Endodermal cell (in vitro differentiated cells): ENCODE results near the gene MEGF11. TPM values are rescaled to one million over a fixed set of nuclear protein-coding genes. Genes with fewer than 3 reads are reported as not detected.

Experiments
- DNase-seq: peaks from one replicate; pipeline ENCODE4 v3.0.0-alpha.2; 2017
- H3K27ac ChIP-seq: 2 replicates; pipeline ENCODE4 v1.5.1; 2013; ENCODE audit warnings: mild to moderate bottlenecking, low read depth, low read length, moderate library complexity
- H3K27me3 ChIP-seq: 2 replicates; pipeline ENCODE4 v1.6.1; 2013; ENCODE audit warnings: mild to moderate bottlenecking, low read length, moderate library complexity; ENCODE audit not compliant: insufficient read depth, control insufficient read depth, poor library complexity, severe bottlenecking
- H3K36me3 ChIP-seq: 2 replicates; pipeline ENCODE4 v1.7.0; 2013; ENCODE audit warnings: mild to moderate bottlenecking, low read length, moderate library complexity; ENCODE audit not compliant: control insufficient read depth, insufficient read depth
- H3K4me1 ChIP-seq: one replicate; pipeline ENCODE4 v1.7.0; 2013; ENCODE audit warnings: low read length; ENCODE audit not compliant: control insufficient read depth, insufficient read depth
- H3K4me3 ChIP-seq: 2 replicates; pipeline ENCODE4 v1.5.1; 2013; ENCODE audit warnings: mild to moderate bottlenecking, low read length, moderate library complexity
- H3K9ac ChIP-seq: 2 replicates; pipeline ENCODE4 v1.6.1; 2013; ENCODE audit warnings: mild to moderate bottlenecking, low read length, moderate library complexity; ENCODE audit not compliant: poor library complexity, severe bottlenecking; ENCODE audit errors: extremely low read depth
- H3K9me3 ChIP-seq: 2 replicates; pipeline ENCODE4 v1.6.1; 2013; ENCODE audit warnings: mild to moderate bottlenecking, low read length, moderate library complexity; ENCODE audit not compliant: control insufficient read depth
- H3K27ac Mint-ChIP-seq: 2 replicates; pipeline ENCODE4 v1.8.0; 2020; ENCODE audit warnings: mixed read lengths
- H3K27me3 Mint-ChIP-seq: 2 replicates; pipeline ENCODE4 v1.8.0; 2021; ENCODE audit warnings: mild to moderate bottlenecking, mixed read lengths; ENCODE audit not compliant: insufficient read depth
- H3K36me3 Mint-ChIP-seq: 2 replicates; pipeline ENCODE4 v1.8.0; 2020; ENCODE audit warnings: low read depth, mixed read lengths
- H3K4me1 Mint-ChIP-seq: 2 replicates; pipeline ENCODE4 v1.8.0; 2020; ENCODE audit warnings: mixed read lengths
- H3K4me3 Mint-ChIP-seq: 2 replicates; pipeline ENCODE4 v1.8.0; 2020; ENCODE audit warnings: mild to moderate bottlenecking, moderate library complexity, mixed read lengths
- H3K9me3 Mint-ChIP-seq: 2 replicates; pipeline ENCODE4 v1.8.0; 2020; ENCODE audit warnings: mild to moderate bottlenecking, mixed read lengths
- CTCF ChIP-seq: fragments of 200-600 bp; sonication (generic); conservative IDR thresholded peaks from 2 replicates; pipeline ENCODE4 v1.5.0; 2021; ENCODE audit warnings: antibody characterized with exemption, mild to moderate bottlenecking
- WGBS, 2 experiments: methylation state at CpG; one replicate each; pipeline versions ENCODE4 v1.1.5 to v1.1.7; 2013; ENCODE audit warnings: missing lambda C conversion rate in 2 of 2, mixed read lengths in 1 of 2; ENCODE audit not compliant: insufficient coverage in 1 of 2, insufficient read length in 1 of 2; 5-methylcytosine and 5-hydroxymethylcytosine counted together
- total RNA-seq, 2 donors: library from RNA; stranded (reverse); fragmentation: NEBNext Ultra II Directional in 1 of 2; extraction: Animal tissue kit (Norgen Biotek cat#: 25700) in 1 of 2; gene quantifications; 2 replicates in 1 of 2; 3 replicates in 1 of 2; pipeline ENCODE4 v1.2.1, GENCODE V29; 2021

Gene MEGF11
- total RNA-seq, 2 donors from 2014 or later = 0.73 to 1.2 TPM

GRCh38 chr15:65940618-65940909, 313.0 kb downstream of the MEGF11 start:
- H3K4me3 ChIP-seq = no peak overlapping the region
- no peaks in the 10 kb centered on the region for H3K36me3 ChIP-seq
- H3K27ac ChIP-seq = no peak overlapping the region
- H3K4me3 Mint-ChIP-seq = no peak overlapping the region
- H3K4me1 ChIP-seq = no peaks in the 10 kb centered on the region
- DNase-seq = no peak
- H3K27me3 ChIP-seq = no peaks in the 10 kb centered on the region
- no peaks in the 10 kb centered on the region for H3K9me3 ChIP-seq
- no peaks in the 10 kb centered on the region for H3K36me3 Mint-ChIP-seq
- H3K27me3 Mint-ChIP-seq = no peaks in the 10 kb centered on the region
- H3K4me1 Mint-ChIP-seq = no peaks in the 10 kb centered on the region
- H3K9ac ChIP-seq = no peak overlapping the region
- no peak for TF ChIP-seq CTCF
- H3K27ac Mint-ChIP-seq = no peak overlapping the region
- no peaks in the 10 kb centered on the region for H3K9me3 Mint-ChIP-seq

DNA sequence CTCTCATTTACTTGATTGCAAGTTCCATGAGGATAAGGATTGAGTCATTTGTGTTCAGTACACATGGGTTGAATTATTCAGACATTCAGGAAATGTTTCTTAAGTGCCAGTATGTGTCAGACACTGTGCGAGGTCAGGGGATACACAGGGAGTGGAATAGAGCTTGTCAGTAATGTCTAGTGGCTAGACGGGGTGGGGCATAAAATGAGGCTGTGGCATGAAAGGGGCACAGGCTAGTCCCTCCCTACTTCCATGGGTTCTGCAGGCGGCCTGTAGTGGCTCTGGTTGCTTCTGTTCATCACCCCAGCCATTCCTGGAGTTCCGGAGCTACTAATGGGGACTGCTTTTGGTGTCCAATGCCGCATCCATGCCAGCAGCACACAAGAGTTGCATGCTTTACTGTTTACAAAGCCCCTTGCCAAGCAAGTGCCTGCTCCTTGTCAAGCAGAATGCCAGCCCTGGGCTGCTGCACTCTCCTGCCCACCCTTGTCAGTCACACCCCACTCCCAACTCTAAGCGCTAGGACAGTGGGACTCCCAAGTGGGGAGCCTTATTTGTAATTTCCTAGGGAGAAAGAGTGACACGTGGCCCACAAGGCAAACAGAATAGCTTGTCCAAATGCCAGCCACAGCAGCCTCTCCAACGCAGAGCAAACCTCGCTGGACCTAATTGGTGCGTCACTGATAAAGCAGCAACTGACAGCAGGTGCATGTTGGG, 313.5 kb downstream of the MEGF11 start:
- Histone ChIP-seq H3K27me3 (no peaks in the 10 kb centered on the region), H3K4me1 (no peaks in the 10 kb centered on the region), H3K9me3 (no peaks in the 10 kb centered on the region), H3K4me3 (no peak overlapping the region), H3K36me3 (no peaks in the 10 kb centered on the region), H3K27ac (no peak overlapping the region), H3K9ac (no peak overlapping the region)
- no peaks in the 10 kb centered on the region for H3K27me3 Mint-ChIP-seq
- DNase-seq = no peak
- 87 to 94% methylated on average over 8 to 10 of the region's 10 CpGs for WGBS, 2 experiments
- no peak for TF ChIP-seq CTCF
- no peaks in the 10 kb centered on the region for H3K36me3 Mint-ChIP-seq
- H3K9me3 Mint-ChIP-seq = no peaks in the 10 kb centered on the region
- no peaks in the 10 kb centered on the region for H3K4me1 Mint-ChIP-seq
- no peak overlapping the region for H3K27ac Mint-ChIP-seq
- no peak overlapping the region for H3K4me3 Mint-ChIP-seq

- WGBS, 2 experiments = 73 to 93% methylated on average over 2 to 3 of the region's 4 CpGs
- Mint-ChIP-seq H3K9me3 (no peaks in the 10 kb centered on the region), H3K27ac (no peak overlapping the region), H3K36me3 (no peaks in the 10 kb centered on the region), H3K4me3 (no peak overlapping the region), H3K4me1 (no peaks in the 10 kb centered on the region), H3K27me3 (no peaks in the 10 kb centered on the region)
- no peak for DNase-seq
- no peaks in the 10 kb centered on the region for H3K4me1 ChIP-seq
- no peak for TF ChIP-seq CTCF
- H3K27ac ChIP-seq = no peak overlapping the region
- H3K4me3 ChIP-seq = no peak overlapping the region
- no peaks in the 10 kb centered on the region for H3K27me3 ChIP-seq
- H3K36me3 ChIP-seq = no peaks in the 10 kb centered on the region
- H3K9ac ChIP-seq = no peak overlapping the region
- no peaks in the 10 kb centered on the region for H3K9me3 ChIP-seq
Measured at GRCh38 chr15:65938604-65939003, 314.9 kb downstream of the MEGF11 start.
